ENCODE results near the gene TLR1.

Gene TLR1

GRCh38 chr4:38804654-38805295 is at the start of gene TLR1:
TSS of gene TLR1 (minus strand) at chr4:38804791. CDS start at chr4:38798831, 5,960 bp downstream.
- H3K4me3 ChIP-seq (ENCODE audit: low read length), result no peak within 1 kb of the TSS
- DNase-seq (ENCODE audit: low read depth), result peak; percentile 67
- TF ChIP-seq CTCF (IDR thresholded peaks at IDR 0.05; ENCODE audit: insufficient read depth, low read depth, low read length, missing control alignments), result peak; percentile 47

GRCh38 chr4:38846015-38846414 is 41.4 kb upstream of the TLR1 start:
- no peak for TF ChIP-seq CTCF (IDR thresholded peaks at IDR 0.05; ENCODE audit: insufficient read depth, low read depth, low read length, missing control alignments)
- H3K4me3 ChIP-seq (ENCODE audit: low read length), result no peak overlapping the region
- no peak for DNase-seq (ENCODE audit: low read depth)

GRCh38 chr4:38842994-38843393 is 38.4 kb upstream of the TLR1 start:
- no peak for DNase-seq (ENCODE audit: low read depth)
- H3K4me3 ChIP-seq (ENCODE audit: low read length), result no peak overlapping the region
- TF ChIP-seq CTCF (IDR thresholded peaks at IDR 0.05; ENCODE audit: insufficient read depth, low read depth, low read length, missing control alignments), result no peak

GRCh38 chr4:38837849-38838248 is 33.3 kb upstream of the TLR1 start:
- DNase-seq (ENCODE audit: low read depth), result peak; percentile 48
- TF ChIP-seq CTCF (IDR thresholded peaks at IDR 0.05; ENCODE audit: insufficient read depth, low read depth, low read length, missing control alignments), result no peak
- H3K4me3 ChIP-seq (ENCODE audit: low read length), result no peak overlapping the region

GRCh38 chr4:38837334-38837733 is 32.7 kb upstream of the TLR1 start:
- no peak for DNase-seq (ENCODE audit: low read depth)
- TF ChIP-seq CTCF (IDR thresholded peaks at IDR 0.05; ENCODE audit: insufficient read depth, low read depth, low read length, missing control alignments), result no peak

GRCh38 chr4:38834570-38834969 is 30.0 kb upstream of the TLR1 start:
- DNase-seq (ENCODE audit: low read depth), result no peak
- H3K4me3 ChIP-seq (ENCODE audit: low read length), result no peak overlapping the region
- no peak for TF ChIP-seq CTCF (IDR thresholded peaks at IDR 0.05; ENCODE audit: insufficient read depth, low read depth, low read length, missing control alignments)

More at GRCh38 chr4:38837334-38837733, 32.7 kb upstream of the TLR1 start:
- H3K4me3 ChIP-seq (ENCODE audit: low read length), result no peak overlapping the region

All from epithelial cell of esophagus (primary cell).